CD4-positive, CD25-positive, alpha-beta regulatory T cell (primary cell): ENCODE results near the gene VSTM4. TPM values are rescaled to one million over a fixed set of nuclear protein-coding genes. Genes with fewer than 3 reads are reported as not detected.

Source experiments
- ATAC-seq, 2 donors: fragments of 150-1000 bp; cut with Tn5 transposase; one replicate each; pipeline ENCODE4 v1.10.0; 2021; ENCODE audit warnings: low read depth in 2 of 2, moderate number of reproducible peaks in 2 of 2, moderate library complexity in 1 of 2
- DNase-seq, 3 donors: peaks; one replicate each; pipeline versions ENCODE4 v3.0.0 to v3.0.0-alpha.2; 2012 to 2022; ENCODE audit warnings: mixed read lengths in 1 of 3
- H3K27ac ChIP-seq: one replicate; pipeline ENCODE4 v1.7.0; 2013; ENCODE audit warnings: mild to moderate bottlenecking, low read length; ENCODE audit not compliant: insufficient read depth, poor library complexity, severe bottlenecking
- H3K27me3 ChIP-seq: one replicate; pipeline ENCODE4 v1.7.0; 2013; ENCODE audit warnings: low read length; ENCODE audit not compliant: control insufficient read depth, insufficient read depth
- H3K36me3 ChIP-seq: one replicate; pipeline ENCODE4 v1.7.0; 2013; ENCODE audit warnings: mild to moderate bottlenecking, low read length, moderate library complexity; ENCODE audit not compliant: control insufficient read depth, insufficient read depth
- H3K4me1 ChIP-seq: 2 replicates; pipeline ENCODE4 v1.7.0; 2013; ENCODE audit warnings: mild to moderate bottlenecking, low read length; ENCODE audit not compliant: insufficient read depth, control insufficient read depth, poor library complexity, severe bottlenecking
- H3K4me3 ChIP-seq: one replicate; pipeline ENCODE4 v1.7.0; 2013; ENCODE audit warnings: low read depth, mild to moderate bottlenecking, low read length, moderate library complexity
- H3K9me3 ChIP-seq, 2 experiments: 1 replicate in 1 of 2; 2 replicates in 1 of 2; pipeline ENCODE4 v1.7.0; 2013; ENCODE audit warnings: low read length in 2 of 2, mild to moderate bottlenecking in 1 of 2, moderate library complexity in 1 of 2; ENCODE audit not compliant: control insufficient read depth in 2 of 2
- H3K27ac Mint-ChIP-seq, 3 donors: one replicate each; pipeline ENCODE4 v1.8.0; 2020 to 2022; ENCODE audit warnings: mild to moderate bottlenecking in 3 of 3, mixed read lengths in 3 of 3, moderate library complexity in 2 of 3
- H3K27me3 Mint-ChIP-seq: one replicate; pipeline ENCODE4 v1.8.0; 2022; ENCODE audit warnings: mild to moderate bottlenecking, mixed read lengths
- H3K36me3 Mint-ChIP-seq: one replicate; pipeline ENCODE4 v1.8.0; 2020; ENCODE audit warnings: mixed read lengths
- H3K4me1 Mint-ChIP-seq, 4 donors: one replicate each; pipeline ENCODE4 v1.8.0; 2020 to 2022; ENCODE audit warnings: mixed read lengths in 4 of 4, mild to moderate bottlenecking in 1 of 4
- H3K4me3 Mint-ChIP-seq, 4 donors: one replicate each; pipeline ENCODE4 v1.8.0; 2020 to 2022; ENCODE audit warnings: mild to moderate bottlenecking in 4 of 4, mixed read lengths in 4 of 4, moderate library complexity in 3 of 4
- H3K9me3 Mint-ChIP-seq, 7 donors: one replicate each; pipeline ENCODE4 v1.8.0; 2020 to 2022; ENCODE audit warnings: mixed read lengths in 7 of 7, mild to moderate bottlenecking in 3 of 7, moderate library complexity in 2 of 7
- polyA plus RNA-seq, 4 donors: library from polyadenylated mRNA; unstranded; fragments of 300-500 nt; fragmentation: Illumina TruSeq; gene quantifications; one replicate each; pipeline ENCODE4 v1.2.3, GENCODE V29; 2021
- total RNA-seq: library from RNA; stranded (reverse); gene quantifications from one replicate; pipeline ENCODE4 v1.2.3, GENCODE V29; 2022

Gene VSTM4
- total and polyA plus RNA-seq, 5 donors from 2014 or later, result 0.05 TPM; not detected in 4

GRCh38 chr10:49141541-49142332 lies 26.4 kb upstream of the VSTM4 start:
- H3K27ac Mint-ChIP-seq, result no peak overlapping the region
- no peak overlapping the region for H3K4me3 ChIP-seq
- no peaks in the 10 kb centered on the region for H3K4me1 ChIP-seq
- H3K4me1 Mint-ChIP-seq, result peaks cover 0 to 2% (median 0%) of the 10 kb centered on the region in 4 donors
- H3K27me3 Mint-ChIP-seq, result peaks cover 4% of the 10 kb centered on the region
- no peaks in the 10 kb centered on the region for H3K36me3 Mint-ChIP-seq
- peaks cover 0 to 3% (median 0%) of the 10 kb centered on the region in 7 donors for H3K9me3 Mint-ChIP-seq
- H3K9me3 ChIP-seq, result no peaks in the 10 kb centered on the region
- H3K36me3 ChIP-seq, result no peaks in the 10 kb centered on the region
- ATAC-seq (no peak), DNase-seq (no peak)
- H3K27ac ChIP-seq, result no peak overlapping the region
- H3K4me3 Mint-ChIP-seq, result no peak overlapping the region
- no peaks in the 10 kb centered on the region for H3K27me3 ChIP-seq

- DNase-seq, result no peak
- H3K4me3 Mint-ChIP-seq, result no peak overlapping the region
- H3K4me3 ChIP-seq, result no peak overlapping the region
These were observed 25.2 kb upstream of the VSTM4 start for GRCh38 chr10:49140304-49141177.

GRCh38 chr10:49139846-49140195 lies 24.5 kb upstream of the VSTM4 start:
- Mint-ChIP-seq H3K4me3 (no peak overlapping the region), H3K27ac (no peak overlapping the region), H3K4me1 (peaks cover 0 to 4% (median 0%) of the 10 kb centered on the region in 4 donors), H3K36me3 (no peaks in the 10 kb centered on the region), H3K27me3 (peaks cover 4% of the 10 kb centered on the region), H3K9me3 (peaks cover 0 to 3% (median 0%) of the 10 kb centered on the region in 7 donors)
- ATAC-seq (peak in 1 of 2 donors; percentile 25), DNase-seq (no peak)
- H3K27ac ChIP-seq, result no peak overlapping the region
- no peaks in the 10 kb centered on the region for H3K27me3 ChIP-seq
- H3K4me3 ChIP-seq, result no peak overlapping the region
- no peaks in the 10 kb centered on the region for H3K36me3 ChIP-seq
- no peaks in the 10 kb centered on the region for H3K4me1 ChIP-seq
- H3K9me3 ChIP-seq, result no peaks in the 10 kb centered on the region

More at GRCh38 chr10:49140304-49141177, 25.2 kb upstream of the VSTM4 start:
- Mint-ChIP-seq H3K9me3 (peaks cover 0 to 3% (median 0%) of the 10 kb centered on the region in 7 donors), H3K36me3 (no peaks in the 10 kb centered on the region), H3K27me3 (peaks cover 4% of the 10 kb centered on the region), H3K27ac (no peak overlapping the region), H3K4me1 (peaks cover 0 to 4% (median 0%) of the 10 kb centered on the region in 4 donors)
- H3K9me3 ChIP-seq, result no peaks in the 10 kb centered on the region
- H3K27me3 ChIP-seq, result no peaks in the 10 kb centered on the region
- no peaks in the 10 kb centered on the region for H3K4me1 ChIP-seq
- no peaks in the 10 kb centered on the region for H3K36me3 ChIP-seq
- ATAC-seq, result no peak
- no peak overlapping the region for H3K27ac ChIP-seq

- peaks cover 0 to 4% (median 0%) of the 10 kb centered on the region in 4 donors for H3K4me1 Mint-ChIP-seq
- H3K36me3 ChIP-seq, result no peaks in the 10 kb centered on the region
- H3K4me3 Mint-ChIP-seq, result no peak overlapping the region
- no peak overlapping the region for H3K27ac ChIP-seq
- ATAC-seq (no peak), DNase-seq (no peak)
- H3K4me1 ChIP-seq, result no peaks in the 10 kb centered on the region
- H3K27ac Mint-ChIP-seq, result no peak overlapping the region
- peaks cover 0 to 3% (median 0%) of the 10 kb centered on the region in 7 donors for H3K9me3 Mint-ChIP-seq
- H3K36me3 Mint-ChIP-seq, result no peaks in the 10 kb centered on the region
- H3K9me3 ChIP-seq, result no peaks in the 10 kb centered on the region
- H3K4me3 ChIP-seq, result no peak overlapping the region
- H3K27me3 ChIP-seq, result no peaks in the 10 kb centered on the region
- H3K27me3 Mint-ChIP-seq, result peaks cover 4% of the 10 kb centered on the region
These were observed 23.9 kb upstream of the VSTM4 start for GRCh38 chr10:49139028-49139845.

- Mint-ChIP-seq H3K4me1 (peaks cover 0 to 4% (median 0%) of the 10 kb centered on the region in 4 donors), H3K27ac (no peak overlapping the region), H3K4me3 (no peak overlapping the region), H3K9me3 (peaks cover 0 to 1% (median 0%) of the 10 kb centered on the region in 7 donors), H3K27me3 (peaks cover 4% of the 10 kb centered on the region), H3K36me3 (no peaks in the 10 kb centered on the region)
- DNase-seq (no peak), ATAC-seq (no peak)
- Histone ChIP-seq H3K4me1 (no peaks in the 10 kb centered on the region), H3K9me3 (no peaks in the 10 kb centered on the region), H3K4me3 (no peak overlapping the region), H3K27me3 (no peaks in the 10 kb centered on the region), H3K27ac (no peak overlapping the region), H3K36me3 (no peaks in the 10 kb centered on the region)
These were observed 23.1 kb upstream of the VSTM4 start for GRCh38 chr10:49138361-49138891.

GRCh38 chr10:49136525-49136924 lies 21.2 kb upstream of the VSTM4 start:
- Histone ChIP-seq H3K9me3 (no peaks in the 10 kb centered on the region), H3K27ac (no peak overlapping the region), H3K36me3 (no peaks in the 10 kb centered on the region), H3K27me3 (no peaks in the 10 kb centered on the region), H3K4me3 (no peak overlapping the region), H3K4me1 (no peaks in the 10 kb centered on the region)
- Mint-ChIP-seq H3K4me3 (no peak overlapping the region), H3K27ac (no peak overlapping the region), H3K36me3 (no peaks in the 10 kb centered on the region), H3K9me3 (peaks cover 0 to 1% (median 0%) of the 10 kb centered on the region in 7 donors), H3K4me1 (peaks cover 0 to 4% (median 0%) of the 10 kb centered on the region in 4 donors), H3K27me3 (no peaks in the 10 kb centered on the region)
- no peak for DNase-seq
- ATAC-seq, result no peak
